Activated effector memory CD4-positive, alpha-beta T cell treated with Interleukin-2 at 50 U/mL for 16 hours (primary cell): ENCODE results near the gene CD74.

Experiments
- DNase-seq: peaks from one replicate; pipeline ENCODE4 v3.0.0-alpha.2; 2020

CD74 gene

DNA sequence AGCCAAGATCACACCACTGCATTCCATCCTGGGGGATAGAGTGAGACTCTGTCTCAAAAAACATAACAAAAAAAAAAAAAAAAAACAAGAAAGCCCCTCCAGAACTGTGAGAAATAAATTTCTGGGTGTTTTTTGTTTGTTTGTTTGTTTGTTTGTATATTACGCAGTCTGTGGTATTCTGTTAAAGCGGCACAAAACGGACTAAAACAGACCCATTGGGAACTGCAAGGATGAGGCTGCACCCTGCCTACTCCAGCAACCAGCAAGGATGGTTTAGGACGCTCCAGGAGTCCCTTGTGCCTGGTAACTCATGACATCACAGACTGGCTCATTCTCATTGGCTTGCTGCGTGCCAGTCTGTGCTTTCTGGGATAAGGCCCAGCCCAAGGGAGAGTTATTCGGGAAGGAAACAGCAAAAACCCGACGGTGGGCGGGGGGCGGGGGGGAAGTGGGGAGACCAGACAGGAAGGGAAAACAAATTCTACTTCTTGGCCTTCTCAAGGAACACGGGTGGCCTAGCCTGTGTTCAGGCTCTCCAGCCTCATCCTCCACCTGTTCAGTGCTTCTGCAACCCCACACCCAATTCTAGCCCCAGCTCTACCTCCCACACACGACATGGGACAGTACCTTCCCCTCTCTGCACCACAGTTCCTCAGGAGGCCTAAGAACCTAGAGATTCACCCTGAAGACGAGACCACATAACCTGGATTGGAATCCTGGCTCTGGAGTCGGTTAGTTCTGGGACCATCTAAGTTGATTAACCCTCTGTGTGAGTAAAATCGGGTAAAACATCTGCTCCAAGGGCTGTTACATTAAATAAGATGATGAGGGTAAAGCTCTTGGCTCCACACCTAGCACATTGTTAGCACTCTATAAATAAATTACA is 2.8 kb downstream of the CD74 start:
- DNase-seq, result peak; percentile 17

DNA sequence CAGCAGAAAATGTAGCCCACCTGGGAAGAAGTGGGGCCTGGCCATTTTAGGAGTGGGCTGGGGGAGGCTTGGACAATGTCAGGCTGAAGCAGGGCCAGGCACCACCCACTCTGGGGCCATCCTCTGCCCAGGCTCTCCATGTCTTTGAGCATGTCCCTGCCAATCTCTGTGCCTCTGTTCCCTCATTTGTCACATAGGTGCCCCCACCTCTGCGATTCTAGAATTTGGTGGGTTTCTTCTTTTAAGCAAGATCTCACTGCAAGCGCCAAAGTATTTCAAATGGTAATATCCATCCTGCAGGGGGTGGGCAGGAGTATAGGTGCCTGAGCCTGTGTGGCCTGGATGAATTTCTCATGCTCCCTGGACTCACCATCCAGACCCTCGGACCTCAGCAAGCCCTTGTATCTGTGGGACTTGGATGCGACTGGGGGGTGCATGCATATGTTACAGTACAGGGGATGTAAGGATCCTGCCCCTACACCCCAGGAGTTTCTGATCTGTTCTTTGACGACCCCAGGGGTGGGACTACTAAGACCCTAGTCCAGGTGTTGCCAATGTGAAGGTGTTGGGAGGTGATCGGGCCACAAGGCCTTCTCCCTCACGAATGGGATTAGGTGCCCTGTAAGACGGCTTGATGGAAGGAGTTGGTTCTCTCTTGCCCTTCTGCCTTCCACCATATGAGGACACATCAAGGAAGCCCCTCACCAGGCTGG is 4.3 kb downstream of the CD74 start:
- DNase-seq, result no peak

DNA sequence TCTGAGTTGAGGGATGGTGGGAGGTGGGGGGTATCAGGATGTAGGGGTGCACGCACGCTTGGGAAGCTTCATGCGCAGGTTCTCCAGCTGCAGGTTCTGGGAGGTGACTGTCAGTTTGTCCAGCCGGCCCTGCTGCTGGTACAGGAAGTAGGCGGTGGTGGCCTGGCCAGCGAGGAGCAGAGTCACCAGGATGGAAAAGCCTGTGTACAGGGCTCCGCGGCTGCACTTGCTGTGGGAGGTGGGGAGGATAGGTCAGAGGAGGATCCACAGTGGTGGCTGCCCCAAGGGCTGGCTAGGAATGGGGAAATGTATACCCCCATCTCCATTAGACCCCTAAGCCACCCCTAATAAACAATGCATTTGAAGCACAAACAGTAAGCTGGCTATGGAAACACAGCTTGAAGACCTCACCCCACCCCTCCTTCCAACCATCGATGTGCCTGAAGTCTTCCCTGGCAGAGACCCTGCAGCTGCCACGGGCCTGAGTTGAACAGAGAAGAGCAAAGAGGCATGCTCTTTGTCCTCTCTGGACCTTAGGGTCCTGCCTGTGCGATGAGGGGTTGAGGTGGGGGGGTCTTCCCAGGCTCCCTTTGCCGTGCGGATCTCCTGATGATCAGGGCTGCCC is 5.5 kb downstream of the CD74 start:
- no peak for DNase-seq

DNA sequence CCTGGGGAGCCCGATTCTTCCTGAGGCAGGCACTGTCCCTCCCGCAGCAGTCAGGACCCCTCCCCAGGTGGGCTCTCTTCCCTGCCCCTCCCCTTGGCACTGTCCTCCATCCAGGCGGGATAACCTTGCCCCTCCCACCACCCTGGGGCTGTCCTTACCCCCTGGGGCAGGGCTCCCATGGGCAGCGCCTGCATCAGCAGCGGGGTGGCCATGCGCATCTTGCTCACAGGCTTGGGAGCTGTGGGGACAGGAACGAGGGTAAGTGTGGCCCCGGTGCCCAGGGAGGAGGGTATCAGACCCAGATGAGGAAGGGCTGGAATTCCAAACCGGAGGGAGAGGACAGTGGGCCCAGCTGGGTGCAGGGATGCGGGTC is 6.0 kb downstream of the CD74 start:
- no peak for DNase-seq

DNA sequence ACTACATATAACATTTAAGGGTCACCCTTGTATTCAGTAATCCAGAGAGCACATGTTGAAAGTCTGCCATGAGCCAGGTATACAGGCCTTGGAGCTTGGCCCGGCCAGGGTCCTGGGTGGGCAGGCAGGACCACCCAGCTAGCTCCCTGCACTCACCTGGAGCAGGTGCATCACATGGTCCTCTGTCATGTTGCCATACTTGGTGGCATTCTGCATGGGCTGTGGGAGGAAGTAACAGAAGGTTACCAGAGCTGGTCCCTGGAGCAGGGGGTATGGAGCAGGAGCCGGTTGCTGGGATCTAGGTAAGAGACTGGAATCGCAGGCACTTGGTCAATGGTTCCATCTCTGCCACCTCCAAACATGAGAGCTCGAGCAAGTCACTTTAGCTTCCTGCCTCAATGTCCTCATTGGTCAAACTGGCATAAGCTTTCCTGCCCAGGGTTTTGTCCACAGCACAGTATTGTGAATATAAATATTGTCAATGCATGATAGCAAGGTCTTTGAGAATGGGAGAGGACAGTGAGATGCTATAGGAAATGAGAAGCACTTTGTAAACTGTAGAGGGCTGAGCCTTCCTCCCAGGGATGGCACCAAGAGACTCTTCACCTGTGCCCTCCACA is 6.5 kb downstream of the CD74 start:
- DNase-seq, result no peak

DNA sequence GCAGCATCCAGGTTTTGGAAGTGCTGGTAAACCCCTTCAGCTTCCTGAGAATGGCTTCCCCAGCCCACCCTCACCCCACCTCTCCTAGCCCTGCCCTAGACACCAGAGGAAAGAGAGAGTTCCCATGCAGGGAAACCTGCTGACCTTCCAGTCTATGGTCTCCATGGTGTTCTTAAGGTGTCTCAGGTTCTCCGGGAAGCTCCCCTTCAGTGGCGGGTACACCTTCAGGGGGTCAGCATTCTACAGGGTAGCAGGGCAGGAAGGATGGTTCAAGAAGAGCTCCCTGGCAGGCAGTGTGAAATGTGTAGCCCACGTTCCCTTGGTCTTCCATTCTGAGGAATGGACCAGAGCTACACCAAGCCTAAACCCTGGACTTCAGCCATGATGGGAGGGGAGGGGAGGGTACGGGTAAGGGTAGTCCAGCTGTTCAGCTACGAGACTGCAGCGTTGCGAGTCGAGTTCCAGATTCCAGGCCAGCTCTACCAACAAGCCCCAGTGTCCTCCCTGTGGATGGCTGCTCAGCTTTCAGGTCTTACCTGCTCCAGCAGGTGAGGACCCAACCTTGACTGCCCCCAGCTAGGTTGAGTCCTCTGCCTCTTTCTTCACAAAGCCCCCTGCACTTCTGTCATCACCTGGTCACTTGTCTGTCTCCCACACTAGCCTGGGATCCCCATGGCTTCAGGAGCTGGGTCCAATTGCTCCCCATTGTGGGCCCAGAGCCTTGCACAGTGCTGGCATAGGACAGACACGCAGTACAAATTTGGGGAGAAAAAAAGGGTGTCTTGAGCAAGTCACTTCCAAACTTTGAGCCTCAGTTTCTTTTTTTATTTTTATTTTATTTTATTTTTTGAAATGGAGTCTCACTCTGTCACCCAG is 7.5 kb downstream of the CD74 start:
- no peak for DNase-seq

DNA sequence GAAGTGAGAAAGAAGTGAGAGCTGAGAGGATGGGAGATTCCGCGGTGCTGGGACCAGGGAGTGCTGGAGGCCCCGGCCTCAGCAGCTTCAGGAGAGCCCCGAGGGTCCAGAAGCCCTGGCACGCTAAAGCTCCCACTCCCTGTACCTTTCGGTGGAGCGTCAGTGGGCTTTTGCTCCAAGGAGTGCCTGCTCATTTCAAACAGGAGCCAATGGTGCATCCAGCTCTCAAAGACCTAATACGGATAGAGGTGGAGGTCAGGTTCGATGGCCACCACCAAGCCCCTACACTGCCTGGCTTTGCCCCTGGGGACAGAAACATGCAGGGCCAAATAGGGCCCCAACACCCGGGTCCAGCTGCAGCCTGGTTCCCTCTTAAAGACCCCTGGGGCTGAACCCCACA is 8.2 kb downstream of the CD74 start:
- no peak for DNase-seq

DNA sequence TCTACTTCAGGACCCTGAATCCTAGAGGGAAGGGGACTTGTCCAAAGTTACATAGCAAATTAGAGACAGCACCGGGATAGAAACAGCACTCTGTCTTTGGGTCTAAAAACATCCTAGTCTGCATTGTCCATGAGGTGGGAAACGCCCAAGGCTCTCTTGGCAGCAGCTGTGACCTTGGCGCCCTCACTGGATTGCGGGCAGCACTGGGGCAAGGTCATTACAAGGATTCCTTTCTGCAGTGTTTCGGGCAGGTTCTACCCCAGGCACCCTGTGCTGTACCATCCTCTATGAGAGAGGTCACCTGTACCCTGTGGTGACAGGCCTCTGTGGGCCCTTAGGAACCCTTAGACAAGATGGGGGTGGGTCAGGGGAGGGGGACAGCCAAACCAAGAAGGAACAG is 8.6 kb downstream of the CD74 start:
- DNase-seq, result no peak

DNA sequence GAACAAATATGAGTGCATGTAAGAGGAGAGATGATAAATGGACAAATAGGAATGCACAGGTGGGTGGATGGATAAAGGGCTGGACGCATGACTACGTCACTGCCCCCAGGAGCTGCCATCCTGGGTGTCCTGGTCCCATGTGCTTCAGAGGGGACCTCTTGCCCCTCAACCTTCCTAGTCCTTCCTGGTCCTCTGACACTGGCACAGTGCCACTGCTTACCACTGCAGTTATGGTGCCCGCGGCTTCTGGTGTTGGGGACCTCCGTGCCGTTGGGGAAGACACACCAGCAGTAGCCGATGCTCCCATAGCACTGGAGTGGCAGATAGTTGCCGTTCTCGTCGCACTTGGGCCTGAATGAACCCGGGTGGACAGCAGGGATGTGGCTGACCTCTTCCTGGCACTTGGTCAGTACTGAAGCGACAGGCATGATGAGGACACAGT is 9.8 kb downstream of the CD74 start:
- no peak for DNase-seq

DNA sequence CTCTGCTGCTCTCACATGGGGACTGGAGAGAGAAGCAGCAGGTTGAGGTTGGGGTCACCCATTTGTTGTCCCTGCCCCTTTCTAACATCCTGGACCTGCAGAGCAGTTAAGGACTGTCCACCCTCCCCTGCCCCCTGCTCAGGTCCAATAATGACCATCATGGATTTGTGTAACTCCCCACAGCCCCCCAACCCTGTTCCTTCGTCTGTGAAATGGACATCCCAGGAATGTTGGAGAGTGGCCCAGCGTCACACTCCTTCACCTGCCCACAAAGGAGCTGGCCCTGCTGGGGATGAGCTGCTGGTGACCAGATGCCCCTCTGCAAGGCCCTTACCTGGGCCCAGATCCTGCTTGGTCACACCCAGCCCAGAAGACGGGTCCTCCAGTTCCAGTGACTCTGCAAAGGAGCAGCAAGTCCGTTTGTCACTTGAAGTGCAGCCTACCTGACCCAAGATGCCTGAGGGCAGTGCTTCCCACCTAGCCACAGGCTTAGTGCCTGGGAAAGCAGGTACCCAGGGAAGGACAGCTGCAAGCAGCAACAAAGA is 10.4 kb downstream of the CD74 start:
- no peak for DNase-seq

DNA sequence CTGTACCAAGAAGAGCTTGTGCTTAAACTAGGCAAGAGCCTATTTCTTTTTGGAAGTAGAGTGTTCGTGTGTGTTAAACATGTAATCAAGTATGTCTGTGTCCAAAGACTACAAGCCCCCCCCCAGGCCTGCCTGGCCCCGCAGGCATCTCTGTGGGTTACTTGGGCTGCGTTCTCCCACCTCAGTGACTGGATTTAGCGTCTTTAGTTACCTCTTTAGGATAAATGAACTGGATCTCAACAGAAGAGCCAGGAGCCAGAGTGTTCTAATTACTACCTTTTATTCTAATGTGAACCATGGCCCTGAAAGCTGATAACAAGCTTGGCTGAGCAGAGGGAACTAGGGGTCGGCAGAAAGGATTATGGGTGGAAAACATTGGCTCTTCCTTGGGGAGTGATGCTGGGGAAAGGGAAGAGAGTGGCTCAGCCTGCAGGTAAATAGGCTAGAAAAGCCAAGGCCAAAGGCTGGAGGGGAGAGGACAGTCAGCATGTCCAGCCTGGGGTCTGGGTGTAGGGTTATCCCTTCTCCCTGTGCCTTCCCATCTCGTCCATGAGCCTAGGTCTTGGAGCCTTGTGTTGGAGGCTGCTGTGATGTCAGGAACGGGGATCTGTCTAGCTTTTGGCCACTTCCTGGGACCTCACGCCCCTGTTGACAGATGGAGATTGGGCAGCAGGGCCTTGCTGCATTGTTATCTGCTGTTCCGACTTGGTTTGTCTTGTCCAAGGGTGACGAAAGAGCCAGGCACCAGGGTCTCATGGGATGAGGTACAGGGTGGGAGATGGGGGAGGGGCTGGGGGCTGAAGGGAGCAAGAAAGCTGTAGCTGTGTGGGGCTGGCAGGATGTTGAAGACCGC is 11.1 kb downstream of the CD74 start:
- DNase-seq, result no peak

DNA sequence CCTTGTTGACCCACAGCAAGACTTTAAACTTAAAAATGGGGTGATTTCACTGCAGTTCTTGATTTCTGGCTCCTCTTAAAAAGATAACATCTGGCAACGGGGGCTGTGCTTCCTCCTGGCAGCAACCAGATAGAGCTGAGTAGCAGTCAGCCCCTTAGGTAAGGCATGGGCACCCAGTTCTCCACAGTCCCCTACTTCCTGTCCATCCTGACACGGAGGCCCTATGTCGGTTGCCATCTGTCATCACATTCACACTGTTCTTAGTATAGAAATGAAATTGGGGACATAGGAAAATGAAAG is 11.7 kb downstream of the CD74 start:
- DNase-seq, result no peak

DNA sequence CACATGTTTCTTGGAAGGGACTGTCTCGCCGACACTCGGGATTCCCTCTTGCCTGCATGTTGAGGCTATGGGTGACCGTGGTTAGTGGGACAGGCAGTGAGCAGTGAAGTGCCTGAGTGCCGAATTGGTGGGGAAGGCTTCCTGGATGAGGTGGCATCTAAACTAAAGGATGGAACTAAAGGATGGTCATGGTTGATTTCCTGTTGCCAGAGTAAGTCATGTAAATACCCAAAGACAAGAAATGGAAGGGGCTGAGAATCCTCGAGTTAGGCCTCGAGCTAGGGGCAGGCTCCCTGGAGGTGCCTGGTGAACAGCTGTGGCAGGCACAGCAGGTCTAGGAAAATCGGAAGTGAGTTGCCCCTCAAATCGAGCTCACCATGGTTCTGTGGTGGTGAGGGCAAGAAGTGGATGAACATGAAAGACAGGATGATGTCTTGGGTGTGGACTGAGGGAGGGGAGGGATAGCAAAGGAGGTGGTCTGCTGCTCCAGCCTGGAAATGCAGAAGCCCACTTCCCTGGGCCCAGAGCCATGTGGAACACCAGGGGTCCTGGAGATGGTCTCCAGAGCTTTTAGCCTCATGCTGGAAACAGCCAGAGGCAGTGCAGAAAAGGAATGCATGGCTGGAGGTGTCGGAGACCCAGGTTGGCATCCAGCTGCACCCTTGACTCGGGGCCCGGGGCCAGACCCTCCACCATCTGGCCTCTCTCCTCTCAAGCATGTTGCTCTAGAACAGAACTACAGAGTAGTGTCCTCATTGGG is 12.2 kb downstream of the CD74 start:
- no peak for DNase-seq

DNA sequence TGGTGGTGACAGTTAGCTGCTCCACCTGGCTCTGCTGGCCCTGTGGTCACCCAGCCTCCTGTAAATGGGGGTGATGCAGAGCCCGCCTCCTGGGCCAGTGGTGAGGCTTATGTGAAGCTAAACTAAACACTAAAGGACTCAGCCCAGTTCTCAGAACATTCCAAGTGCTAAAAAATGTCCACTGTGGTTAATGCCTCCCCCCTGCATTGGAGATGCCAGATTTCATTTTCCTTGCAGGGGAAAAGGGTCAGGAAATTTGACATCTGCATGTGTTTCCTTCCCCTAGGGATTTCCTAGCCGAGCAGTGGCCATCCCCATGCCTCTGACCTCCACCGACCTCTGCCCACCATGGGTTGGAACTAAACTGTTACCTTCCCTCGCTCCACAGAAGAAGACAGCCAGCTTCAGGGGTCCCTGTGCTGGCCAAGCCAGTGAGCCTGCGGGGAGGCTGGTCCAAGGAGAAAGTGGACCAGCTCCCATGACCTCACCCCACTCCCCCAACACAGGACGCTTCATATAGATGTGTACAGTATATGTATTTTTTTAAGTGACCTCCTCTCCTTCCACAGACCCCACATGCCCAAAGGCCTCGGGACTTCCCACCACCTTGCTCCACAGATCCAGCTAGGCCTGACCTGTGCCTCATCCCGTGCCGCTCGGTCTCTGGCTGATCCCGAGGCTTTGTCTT is 13.0 kb downstream of the CD74 start:
- no peak for DNase-seq

DNA sequence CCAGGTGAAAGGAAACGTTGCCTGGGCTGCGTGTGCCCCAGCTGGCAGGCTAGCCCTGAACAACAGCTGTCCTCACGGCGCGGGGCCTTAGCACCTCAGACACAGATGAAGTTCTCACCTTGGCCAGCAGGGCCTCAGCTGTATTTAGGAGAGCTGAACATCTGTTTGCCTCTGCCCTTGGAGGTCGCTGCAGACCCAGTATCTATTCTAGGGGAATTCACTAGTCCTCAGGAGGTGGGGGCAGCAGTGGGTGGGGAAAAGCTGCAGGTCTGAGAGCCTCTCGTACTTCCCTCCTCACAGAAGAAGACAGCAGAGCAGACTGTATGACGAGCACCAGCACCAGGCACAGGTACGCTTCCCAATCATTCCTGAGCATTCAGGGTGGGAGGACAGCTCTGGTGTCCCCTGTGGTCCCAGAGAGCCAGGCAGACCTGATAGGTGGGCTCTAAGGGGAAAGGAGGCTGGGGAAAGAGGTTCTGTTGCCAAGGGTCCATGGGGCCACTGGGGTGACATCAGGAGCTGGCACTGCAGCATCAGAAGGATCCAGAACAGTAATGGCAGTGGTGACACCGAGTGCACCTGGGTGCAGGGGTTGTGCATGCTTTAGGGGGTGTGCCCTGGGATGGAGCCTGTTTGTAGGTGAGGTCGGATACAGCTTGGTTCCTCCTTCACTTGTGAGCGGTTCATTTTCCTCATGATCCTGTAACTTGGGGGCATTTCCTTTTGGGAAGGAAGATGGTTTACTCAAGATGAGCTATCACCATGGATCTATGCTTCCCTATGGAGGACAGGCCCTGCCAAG is 13.8 kb downstream of the CD74 start:
- DNase-seq, result no peak

DNA sequence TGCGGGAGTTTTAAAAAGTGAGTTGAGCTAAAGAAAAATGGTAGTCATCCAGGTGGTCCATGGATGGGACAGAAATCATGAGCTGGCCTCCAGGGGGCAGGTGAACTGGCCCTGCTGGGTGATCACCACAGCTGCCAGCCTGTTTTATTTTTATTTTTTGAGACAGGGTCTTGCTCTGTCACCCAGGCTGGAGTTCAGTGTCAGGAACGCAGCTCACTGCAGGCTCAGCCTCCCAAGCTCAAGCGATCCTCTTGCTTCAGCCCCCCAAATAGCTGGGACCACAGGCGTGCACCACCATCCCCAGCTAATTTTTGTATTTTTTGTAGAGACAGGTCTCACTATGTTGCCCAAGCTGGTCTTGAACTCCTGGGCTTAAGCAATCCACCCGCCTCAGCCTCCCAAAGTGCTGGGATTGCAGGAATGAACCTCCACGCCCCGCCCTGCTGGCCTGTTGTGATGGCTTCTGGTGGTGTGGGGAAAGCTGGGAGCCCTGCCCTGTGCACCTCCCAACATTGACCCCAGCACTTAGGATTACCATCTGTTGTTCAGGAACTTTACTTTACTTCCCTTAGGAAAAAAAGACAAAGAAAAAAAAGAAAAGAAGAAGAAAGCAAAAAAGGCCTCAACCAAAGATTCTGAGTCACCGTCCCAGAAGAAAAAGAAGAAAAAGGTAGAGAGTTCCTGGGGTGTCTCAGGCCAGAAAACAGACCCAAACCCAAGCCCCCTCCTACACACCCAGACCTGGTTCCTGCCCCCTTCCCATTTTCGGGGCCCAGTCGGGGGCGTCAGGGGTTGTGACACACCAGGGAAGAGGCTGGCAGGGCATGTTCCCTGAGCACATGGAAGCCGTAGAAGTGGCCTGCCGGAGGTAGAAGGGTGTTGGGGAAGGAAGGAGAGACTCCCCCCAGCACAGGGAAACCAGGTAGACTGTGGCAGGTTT is 14.7 kb downstream of the CD74 start:
- no peak for DNase-seq

DNA sequence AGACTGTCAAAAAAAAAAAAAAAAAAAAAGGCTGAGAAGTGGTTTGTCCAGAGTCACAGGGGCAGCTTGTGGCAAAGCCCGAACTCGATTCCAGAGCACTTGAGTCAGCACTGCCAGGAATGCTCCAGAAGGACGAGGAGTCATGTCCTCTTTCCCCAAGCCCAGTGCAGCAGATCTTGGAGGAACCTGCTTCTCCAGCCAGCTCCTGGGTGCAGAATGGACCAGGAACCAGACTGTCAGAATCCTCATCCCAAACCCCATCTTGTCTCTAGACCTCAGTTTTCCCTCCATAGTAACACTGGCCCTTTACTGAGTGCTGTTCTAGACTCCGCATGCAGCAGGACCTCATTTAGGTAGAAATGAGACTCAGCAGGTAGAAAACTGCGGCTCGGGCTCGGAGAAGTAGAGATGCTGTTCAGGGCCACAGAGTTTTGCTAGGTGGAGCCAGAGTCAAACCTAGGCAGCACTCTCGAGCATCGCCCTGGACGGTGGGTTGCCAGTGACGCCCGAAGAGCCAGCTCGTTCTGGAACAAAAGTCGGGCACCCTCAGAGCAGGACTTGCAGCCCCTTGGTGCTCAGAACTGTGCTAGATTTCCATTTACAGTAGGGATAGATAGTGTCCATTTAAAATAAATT is 15.4 kb downstream of the CD74 start:
- no peak for DNase-seq
